K562 (cell line): ENCODE measurements around the gene VPS37B. TPM values are rescaled to one million over a fixed set of nuclear protein-coding genes. Genes with fewer than 3 reads are reported as not detected.

Experiments used
- FIP1L1 ChIP-seq: fragments of 200-400 bp; formaldehyde crosslinking; IDR thresholded peaks from 2 replicates; pipeline ENCODE4 v1.6.1; 2018; ENCODE audit warnings: mild to moderate bottlenecking, low read depth, low read length; ENCODE audit not compliant: poor library complexity, severe bottlenecking
- ZNF224 ChIP-seq: sonication (generic); formaldehyde crosslinking; IDR thresholded peaks from 2 replicates; pipeline ENCODE4 v1.8.0; 2022; ENCODE audit warnings: mild to moderate bottlenecking, missing genetic modification reagents
- polyA plus RNA-seq, 8 experiments: library from polyadenylated mRNA; depleted of rRNA in 4 of 8; stranded (reverse) in 5 of 8; unstranded in 3 of 8; fragments of >200 nt; fragmentation: Nextera tagmentation in 2 of 8; fragmentation: Illumina TruSeq in 1 of 8; extraction: Ambion mirVana in 2 of 8; extraction: Trizol in 1 of 8; gene quantifications; 2 replicates each; pipeline versions ENCODE4 v1.2.1 to v1.2.3, GENCODE V29; 2011 to 2014; ENCODE audit warnings: inconsistent platforms in 1 of 8, missing spikeins in 1 of 8
- total RNA-seq, 7 experiments: library from RNA; depleted of rRNA in 6 of 7; stranded (reverse); fragments of >200 nt in 6 of 7; fragmentation: Illumina TruSeq in 2 of 7; extraction: Trizol in 2 of 7; gene quantifications; 2 replicates each; pipeline versions ENCODE4 v1.2.1 to v1.2.3, GENCODE V29; 2011 to 2021; ENCODE audit warnings: low replicate concordance in 1 of 7
- TF ChIP-seq, protein P1 (sequence below): fragments of 200-600 bp; sonication (generic); IDR thresholded peaks from one replicate; pipeline ENCODE4 v1.6.1; 2012; ENCODE audit warnings: mild to moderate bottlenecking, low read depth, low read length, inconsistent platforms

The VPS37B gene
- total and polyA plus RNA-seq, 9 of the 15 experiments (the other 6 are each of a cell fraction or from before 2014, with no cell fraction given): 0.28 to 37.4 (median 17.9) TPM

GRCh38 chr12:122866950-122867607 lies 28.8 kb downstream of the VPS37B start (continued):
- TF ChIP-seq, protein P1, sequence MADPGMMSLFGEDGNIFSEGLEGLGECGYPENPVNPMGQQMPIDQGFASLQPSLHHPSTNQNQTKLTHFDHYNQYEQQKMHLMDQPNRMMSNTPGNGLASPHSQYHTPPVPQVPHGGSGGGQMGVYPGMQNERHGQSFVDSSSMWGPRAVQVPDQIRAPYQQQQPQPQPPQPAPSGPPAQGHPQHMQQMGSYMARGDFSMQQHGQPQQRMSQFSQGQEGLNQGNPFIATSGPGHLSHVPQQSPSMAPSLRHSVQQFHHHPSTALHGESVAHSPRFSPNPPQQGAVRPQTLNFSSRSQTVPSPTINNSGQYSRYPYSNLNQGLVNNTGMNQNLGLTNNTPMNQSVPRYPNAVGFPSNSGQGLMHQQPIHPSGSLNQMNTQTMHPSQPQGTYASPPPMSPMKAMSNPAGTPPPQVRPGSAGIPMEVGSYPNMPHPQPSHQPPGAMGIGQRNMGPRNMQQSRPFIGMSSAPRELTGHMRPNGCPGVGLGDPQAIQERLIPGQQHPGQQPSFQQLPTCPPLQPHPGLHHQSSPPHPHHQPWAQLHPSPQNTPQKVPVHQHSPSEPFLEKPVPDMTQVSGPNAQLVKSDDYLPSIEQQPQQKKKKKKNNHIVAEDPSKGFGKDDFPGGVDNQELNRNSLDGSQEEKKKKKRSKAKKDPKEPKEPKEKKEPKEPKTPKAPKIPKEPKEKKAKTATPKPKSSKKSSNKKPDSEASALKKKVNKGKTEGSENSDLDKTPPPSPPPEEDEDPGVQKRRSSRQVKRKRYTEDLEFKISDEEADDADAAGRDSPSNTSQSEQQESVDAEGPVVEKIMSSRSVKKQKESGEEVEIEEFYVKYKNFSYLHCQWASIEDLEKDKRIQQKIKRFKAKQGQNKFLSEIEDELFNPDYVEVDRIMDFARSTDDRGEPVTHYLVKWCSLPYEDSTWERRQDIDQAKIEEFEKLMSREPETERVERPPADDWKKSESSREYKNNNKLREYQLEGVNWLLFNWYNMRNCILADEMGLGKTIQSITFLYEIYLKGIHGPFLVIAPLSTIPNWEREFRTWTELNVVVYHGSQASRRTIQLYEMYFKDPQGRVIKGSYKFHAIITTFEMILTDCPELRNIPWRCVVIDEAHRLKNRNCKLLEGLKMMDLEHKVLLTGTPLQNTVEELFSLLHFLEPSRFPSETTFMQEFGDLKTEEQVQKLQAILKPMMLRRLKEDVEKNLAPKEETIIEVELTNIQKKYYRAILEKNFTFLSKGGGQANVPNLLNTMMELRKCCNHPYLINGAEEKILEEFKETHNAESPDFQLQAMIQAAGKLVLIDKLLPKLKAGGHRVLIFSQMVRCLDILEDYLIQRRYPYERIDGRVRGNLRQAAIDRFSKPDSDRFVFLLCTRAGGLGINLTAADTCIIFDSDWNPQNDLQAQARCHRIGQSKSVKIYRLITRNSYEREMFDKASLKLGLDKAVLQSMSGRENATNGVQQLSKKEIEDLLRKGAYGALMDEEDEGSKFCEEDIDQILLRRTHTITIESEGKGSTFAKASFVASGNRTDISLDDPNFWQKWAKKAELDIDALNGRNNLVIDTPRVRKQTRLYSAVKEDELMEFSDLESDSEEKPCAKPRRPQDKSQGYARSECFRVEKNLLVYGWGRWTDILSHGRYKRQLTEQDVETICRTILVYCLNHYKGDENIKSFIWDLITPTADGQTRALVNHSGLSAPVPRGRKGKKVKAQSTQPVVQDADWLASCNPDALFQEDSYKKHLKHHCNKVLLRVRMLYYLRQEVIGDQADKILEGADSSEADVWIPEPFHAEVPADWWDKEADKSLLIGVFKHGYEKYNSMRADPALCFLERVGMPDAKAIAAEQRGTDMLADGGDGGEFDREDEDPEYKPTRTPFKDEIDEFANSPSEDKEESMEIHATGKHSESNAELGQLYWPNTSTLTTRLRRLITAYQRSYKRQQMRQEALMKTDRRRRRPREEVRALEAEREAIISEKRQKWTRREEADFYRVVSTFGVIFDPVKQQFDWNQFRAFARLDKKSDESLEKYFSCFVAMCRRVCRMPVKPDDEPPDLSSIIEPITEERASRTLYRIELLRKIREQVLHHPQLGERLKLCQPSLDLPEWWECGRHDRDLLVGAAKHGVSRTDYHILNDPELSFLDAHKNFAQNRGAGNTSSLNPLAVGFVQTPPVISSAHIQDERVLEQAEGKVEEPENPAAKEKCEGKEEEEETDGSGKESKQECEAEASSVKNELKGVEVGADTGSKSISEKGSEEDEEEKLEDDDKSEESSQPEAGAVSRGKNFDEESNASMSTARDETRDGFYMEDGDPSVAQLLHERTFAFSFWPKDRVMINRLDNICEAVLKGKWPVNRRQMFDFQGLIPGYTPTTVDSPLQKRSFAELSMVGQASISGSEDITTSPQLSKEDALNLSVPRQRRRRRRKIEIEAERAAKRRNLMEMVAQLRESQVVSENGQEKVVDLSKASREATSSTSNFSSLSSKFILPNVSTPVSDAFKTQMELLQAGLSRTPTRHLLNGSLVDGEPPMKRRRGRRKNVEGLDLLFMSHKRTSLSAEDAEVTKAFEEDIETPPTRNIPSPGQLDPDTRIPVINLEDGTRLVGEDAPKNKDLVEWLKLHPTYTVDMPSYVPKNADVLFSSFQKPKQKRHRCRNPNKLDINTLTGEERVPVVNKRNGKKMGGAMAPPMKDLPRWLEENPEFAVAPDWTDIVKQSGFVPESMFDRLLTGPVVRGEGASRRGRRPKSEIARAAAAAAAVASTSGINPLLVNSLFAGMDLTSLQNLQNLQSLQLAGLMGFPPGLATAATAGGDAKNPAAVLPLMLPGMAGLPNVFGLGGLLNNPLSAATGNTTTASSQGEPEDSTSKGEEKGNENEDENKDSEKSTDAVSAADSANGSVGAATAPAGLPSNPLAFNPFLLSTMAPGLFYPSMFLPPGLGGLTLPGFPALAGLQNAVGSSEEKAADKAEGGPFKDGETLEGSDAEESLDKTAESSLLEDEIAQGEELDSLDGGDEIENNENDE: no peak
- TF ChIP-seq ZNF224 (no peak), FIP1L1 (no peak)
- TF ChIP-seq, all 486 proteins: peak for 2
